Liver (tissue), 9 donors: Measurements from ENCODE around the gene BRF1. TPM values are rescaled to one million over a fixed set of nuclear protein-coding genes. Genes with fewer than 3 reads are reported as not detected.

ENCODE experiments used
- DNase-seq: peaks from one replicate; pipeline ENCODE4 v3.0.0-alpha.2; 2017; ENCODE audit warnings: low spot score
- H3K27ac ChIP-seq, 2 donors: one replicate each; pipeline ENCODE4 v1.7.0; 2013; ENCODE audit warnings: inconsistent platforms in 2 of 2, low read length in 2 of 2, control low read depth in 1 of 2, low read depth in 1 of 2, mild to moderate bottlenecking in 1 of 2
- H3K27me3 ChIP-seq, 4 donors: one replicate each; pipeline versions ENCODE4 v1.6.1 to v1.7.0; 2013; ENCODE audit warnings: low read length in 3 of 4, inconsistent platforms in 1 of 4, mild to moderate bottlenecking in 1 of 4, moderate library complexity in 1 of 4; ENCODE audit not compliant: control insufficient read depth in 4 of 4, insufficient read depth in 4 of 4
- H3K36me3 ChIP-seq, 4 donors: one replicate each; pipeline versions ENCODE4 v1.6.1 to v1.7.0; 2013; ENCODE audit warnings: low read length in 3 of 4, mild to moderate bottlenecking in 3 of 4, low read depth in 1 of 4, moderate library complexity in 1 of 4; ENCODE audit not compliant: control insufficient read depth in 4 of 4, insufficient read depth in 3 of 4
- H3K4me1 ChIP-seq, 4 donors: one replicate each; pipeline versions ENCODE4 v1.6.1 to v1.7.0; 2013; ENCODE audit warnings: low read length in 3 of 4, mild to moderate bottlenecking in 3 of 4, moderate library complexity in 1 of 4; ENCODE audit not compliant: control insufficient read depth in 4 of 4, insufficient read depth in 4 of 4
- H3K4me3 ChIP-seq, 3 donors: one replicate each; pipeline versions ENCODE4 v1.6.1 to v1.7.0; 2013; ENCODE audit warnings: low read length in 3 of 3, control low read depth in 1 of 3, low read depth in 1 of 3, mild to moderate bottlenecking in 1 of 3
- H3K9ac ChIP-seq, 2 donors: one replicate each; pipeline ENCODE4 v1.7.0; 2013; ENCODE audit warnings: low read length in 2 of 2, mild to moderate bottlenecking in 2 of 2, moderate library complexity in 2 of 2, control low read depth in 1 of 2, low read depth in 1 of 2
- H3K9me3 ChIP-seq, 4 donors: one replicate each; pipeline versions ENCODE4 v1.6.1 to v1.7.0; 2013; ENCODE audit warnings: low read length in 3 of 4; ENCODE audit not compliant: control insufficient read depth in 4 of 4
- EGR1 ChIP-seq, 2 donors: IDR thresholded peaks; 2 replicates each; pipeline ENCODE4 v1.6.1; 2016 to 2018; ENCODE audit warnings: antibody characterized with exemption in 2 of 2, low read depth in 2 of 2
- FOXA1 ChIP-seq: IDR thresholded peaks from 2 replicates; pipeline ENCODE4 v1.6.1; 2016; ENCODE audit warnings: antibody characterized with exemption
- FOXA2 ChIP-seq: IDR thresholded peaks from 2 replicates; pipeline ENCODE4 v1.6.1; 2016; ENCODE audit warnings: antibody characterized with exemption
- GABPA ChIP-seq, 2 donors: IDR thresholded peaks in 1 of 2; conservative IDR thresholded peaks in 1 of 2; 2 replicates each; pipeline ENCODE4 v1.6.1; 2016; ENCODE audit warnings: antibody characterized with exemption in 2 of 2, mild to moderate bottlenecking in 1 of 2, moderate library complexity in 1 of 2
- HNF4A ChIP-seq, 2 donors: conservative IDR thresholded peaks; 2 replicates each; pipeline ENCODE4 v1.6.1; 2016; ENCODE audit warnings: antibody characterized with exemption in 2 of 2, mild to moderate bottlenecking in 2 of 2
- NR2F2 ChIP-seq: IDR thresholded peaks from 2 replicates; pipeline ENCODE4 v1.6.1; 2016; ENCODE audit warnings: antibody characterized with exemption
- RAD21 ChIP-seq, 2 donors: IDR thresholded peaks; 2 replicates each; pipeline ENCODE4 v1.6.1; 2016; ENCODE audit warnings: antibody characterized with exemption in 2 of 2, mild to moderate bottlenecking in 2 of 2
- RXRA ChIP-seq, 2 donors: IDR thresholded peaks; 2 replicates each; pipeline ENCODE4 v1.6.1; 2017 to 2018; ENCODE audit warnings: antibody characterized with exemption in 2 of 2, mild to moderate bottlenecking in 1 of 2
- SP1 ChIP-seq: IDR thresholded peaks from 2 replicates; pipeline ENCODE4 v1.6.1; 2018; ENCODE audit warnings: antibody characterized with exemption, mild to moderate bottlenecking
- TAF1 ChIP-seq: conservative IDR thresholded peaks from 2 replicates; pipeline ENCODE4 v1.6.1; 2016; ENCODE audit warnings: antibody characterized with exemption, mild to moderate bottlenecking
- YY1 ChIP-seq: IDR thresholded peaks from 2 replicates; pipeline ENCODE4 v1.6.1; 2016; ENCODE audit warnings: antibody characterized with exemption, mild to moderate bottlenecking
- WGBS: extraction: QIAGEN DNeasy Blood & Tissue Kit; methylation state at CpG from one replicate; pipeline ENCODE4 v1.1.7; 2013; 5-methylcytosine and 5-hydroxymethylcytosine counted together
- polyA plus RNA-seq, 2 donors: library from polyadenylated mRNA; stranded (reverse) in 1 of 2; unstranded in 1 of 2; fragments of 200-250 nt in 1 of 2; fragments of >200 nt in 1 of 2; fragmentation: Nextera tagmentation in 1 of 2; extraction: Ambion mirVana in 1 of 2; gene quantifications; one replicate each; pipeline versions ENCODE4 v1.2.1 to v1.2.3, GENCODE V29; 2013 to 2015
- total RNA-seq, 2 donors: library from RNA; depleted of rRNA; stranded (reverse); fragments of >200 nt; gene quantifications; one replicate each; pipeline ENCODE4 v1.2.3, GENCODE V29; 2014
- TF ChIP-seq, protein P1 (sequence below): IDR thresholded peaks from 2 replicates; pipeline ENCODE4 v1.6.1; 2016; ENCODE audit warnings: antibody characterized with exemption
- TF ChIP-seq, protein P2 (sequence below): IDR thresholded peaks from 2 replicates; pipeline ENCODE4 v1.6.1; 2016; ENCODE audit warnings: antibody characterized with exemption
- TF ChIP-seq, protein P3 (sequence below): fragments of 150-350 bp; IDR thresholded peaks from 2 replicates; pipeline ENCODE4 v1.5.1; 2017; ENCODE audit warnings: improper control_type of control experiment, low read depth, low read length; ENCODE audit not compliant: missing input control
- TF ChIP-seq, protein P4 (sequence below): IDR thresholded peaks from 2 replicates; pipeline ENCODE4 v1.6.1; 2016; ENCODE audit warnings: antibody characterized with exemption, mild to moderate bottlenecking
- TF ChIP-seq, protein P5 (sequence below): IDR thresholded peaks from 2 replicates; pipeline ENCODE4 v1.6.1; 2016; ENCODE audit warnings: antibody characterized with exemption
- donor health status: healthy.
- donor health status: healthy.
- donor health status: healthy.
- donor health status: healthy.
- donor health status: healthy.

BRF1 gene
- total and polyA plus RNA-seq, 4 donors = 4.6 to 24.1 (median 10.6) TPM

DNA sequence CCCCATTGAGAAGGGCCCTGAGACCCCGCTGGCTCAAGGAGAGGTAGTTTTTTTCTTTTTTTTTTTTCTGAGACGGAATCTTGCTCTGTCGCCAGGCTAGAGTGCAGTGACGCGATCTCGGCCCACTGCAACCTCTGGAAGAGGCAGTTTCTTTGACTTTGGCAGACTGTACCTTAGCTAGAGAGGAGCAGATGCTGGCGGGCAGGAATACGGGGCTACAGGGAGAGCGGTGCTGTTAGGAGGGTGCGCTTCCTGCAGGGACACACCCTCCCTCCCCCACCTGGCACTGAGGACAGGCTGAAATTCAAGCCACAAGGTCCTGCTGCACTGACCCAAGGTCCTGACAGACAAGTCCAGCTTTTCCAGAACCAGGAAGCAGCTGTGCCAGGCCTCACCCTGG lies 87.4 kb downstream of the BRF1 start:
- no peak overlapping the region for H3K27ac ChIP-seq
- peaks cover 0 to 36% (median 2%) of the 10 kb centered on the region in 4 donors for H3K36me3 ChIP-seq
- WGBS = 96% methylated on average over 10 of the region's 10 CpGs
- no peaks in the 10 kb centered on the region for H3K27me3 ChIP-seq
- no peak for DNase-seq
- H3K9ac ChIP-seq = no peak overlapping the region
- H3K4me1 ChIP-seq = no peaks in the 10 kb centered on the region
- no peaks in the 10 kb centered on the region for H3K9me3 ChIP-seq
- H3K4me3 ChIP-seq = no peak overlapping the region
- TF ChIP-seq, protein P1, sequence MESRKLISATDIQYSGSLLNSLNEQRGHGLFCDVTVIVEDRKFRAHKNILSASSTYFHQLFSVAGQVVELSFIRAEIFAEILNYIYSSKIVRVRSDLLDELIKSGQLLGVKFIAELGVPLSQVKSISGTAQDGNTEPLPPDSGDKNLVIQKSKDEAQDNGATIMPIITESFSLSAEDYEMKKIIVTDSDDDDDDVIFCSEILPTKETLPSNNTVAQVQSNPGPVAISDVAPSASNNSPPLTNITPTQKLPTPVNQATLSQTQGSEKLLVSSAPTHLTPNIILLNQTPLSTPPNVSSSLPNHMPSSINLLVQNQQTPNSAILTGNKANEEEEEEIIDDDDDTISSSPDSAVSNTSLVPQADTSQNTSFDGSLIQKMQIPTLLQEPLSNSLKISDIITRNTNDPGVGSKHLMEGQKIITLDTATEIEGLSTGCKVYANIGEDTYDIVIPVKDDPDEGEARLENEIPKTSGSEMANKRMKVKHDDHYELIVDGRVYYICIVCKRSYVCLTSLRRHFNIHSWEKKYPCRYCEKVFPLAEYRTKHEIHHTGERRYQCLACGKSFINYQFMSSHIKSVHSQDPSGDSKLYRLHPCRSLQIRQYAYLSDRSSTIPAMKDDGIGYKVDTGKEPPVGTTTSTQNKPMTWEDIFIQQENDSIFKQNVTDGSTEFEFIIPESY = no peak
- TF ChIP-seq NR2F2 (no peak), RXRA (IDR thresholded peaks at IDR 0.05) (no peak), GABPA (IDR thresholded peaks at IDR 0.05 in 1 of 2, conservative IDR thresholded peaks at IDR 0.05 in 1 of 2) (no peak), TAF1 (no peak), EGR1 (IDR thresholded peaks at IDR 0.05; ENCODE audit: low read depth in 2 of 2) (no peak), FOXA1 (no peak), SP1 (no peak), YY1 (no peak)
- TF ChIP-seq, protein P2, sequence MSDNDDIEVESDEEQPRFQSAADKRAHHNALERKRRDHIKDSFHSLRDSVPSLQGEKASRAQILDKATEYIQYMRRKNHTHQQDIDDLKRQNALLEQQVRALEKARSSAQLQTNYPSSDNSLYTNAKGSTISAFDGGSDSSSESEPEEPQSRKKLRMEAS = no peak
- TF ChIP-seq, protein P3, sequence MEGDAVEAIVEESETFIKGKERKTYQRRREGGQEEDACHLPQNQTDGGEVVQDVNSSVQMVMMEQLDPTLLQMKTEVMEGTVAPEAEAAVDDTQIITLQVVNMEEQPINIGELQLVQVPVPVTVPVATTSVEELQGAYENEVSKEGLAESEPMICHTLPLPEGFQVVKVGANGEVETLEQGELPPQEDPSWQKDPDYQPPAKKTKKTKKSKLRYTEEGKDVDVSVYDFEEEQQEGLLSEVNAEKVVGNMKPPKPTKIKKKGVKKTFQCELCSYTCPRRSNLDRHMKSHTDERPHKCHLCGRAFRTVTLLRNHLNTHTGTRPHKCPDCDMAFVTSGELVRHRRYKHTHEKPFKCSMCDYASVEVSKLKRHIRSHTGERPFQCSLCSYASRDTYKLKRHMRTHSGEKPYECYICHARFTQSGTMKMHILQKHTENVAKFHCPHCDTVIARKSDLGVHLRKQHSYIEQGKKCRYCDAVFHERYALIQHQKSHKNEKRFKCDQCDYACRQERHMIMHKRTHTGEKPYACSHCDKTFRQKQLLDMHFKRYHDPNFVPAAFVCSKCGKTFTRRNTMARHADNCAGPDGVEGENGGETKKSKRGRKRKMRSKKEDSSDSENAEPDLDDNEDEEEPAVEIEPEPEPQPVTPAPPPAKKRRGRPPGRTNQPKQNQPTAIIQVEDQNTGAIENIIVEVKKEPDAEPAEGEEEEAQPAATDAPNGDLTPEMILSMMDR = no peak
- TF ChIP-seq, protein P4, sequence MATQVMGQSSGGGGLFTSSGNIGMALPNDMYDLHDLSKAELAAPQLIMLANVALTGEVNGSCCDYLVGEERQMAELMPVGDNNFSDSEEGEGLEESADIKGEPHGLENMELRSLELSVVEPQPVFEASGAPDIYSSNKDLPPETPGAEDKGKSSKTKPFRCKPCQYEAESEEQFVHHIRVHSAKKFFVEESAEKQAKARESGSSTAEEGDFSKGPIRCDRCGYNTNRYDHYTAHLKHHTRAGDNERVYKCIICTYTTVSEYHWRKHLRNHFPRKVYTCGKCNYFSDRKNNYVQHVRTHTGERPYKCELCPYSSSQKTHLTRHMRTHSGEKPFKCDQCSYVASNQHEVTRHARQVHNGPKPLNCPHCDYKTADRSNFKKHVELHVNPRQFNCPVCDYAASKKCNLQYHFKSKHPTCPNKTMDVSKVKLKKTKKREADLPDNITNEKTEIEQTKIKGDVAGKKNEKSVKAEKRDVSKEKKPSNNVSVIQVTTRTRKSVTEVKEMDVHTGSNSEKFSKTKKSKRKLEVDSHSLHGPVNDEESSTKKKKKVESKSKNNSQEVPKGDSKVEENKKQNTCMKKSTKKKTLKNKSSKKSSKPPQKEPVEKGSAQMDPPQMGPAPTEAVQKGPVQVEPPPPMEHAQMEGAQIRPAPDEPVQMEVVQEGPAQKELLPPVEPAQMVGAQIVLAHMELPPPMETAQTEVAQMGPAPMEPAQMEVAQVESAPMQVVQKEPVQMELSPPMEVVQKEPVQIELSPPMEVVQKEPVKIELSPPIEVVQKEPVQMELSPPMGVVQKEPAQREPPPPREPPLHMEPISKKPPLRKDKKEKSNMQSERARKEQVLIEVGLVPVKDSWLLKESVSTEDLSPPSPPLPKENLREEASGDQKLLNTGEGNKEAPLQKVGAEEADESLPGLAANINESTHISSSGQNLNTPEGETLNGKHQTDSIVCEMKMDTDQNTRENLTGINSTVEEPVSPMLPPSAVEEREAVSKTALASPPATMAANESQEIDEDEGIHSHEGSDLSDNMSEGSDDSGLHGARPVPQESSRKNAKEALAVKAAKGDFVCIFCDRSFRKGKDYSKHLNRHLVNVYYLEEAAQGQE = no peak

DNA sequence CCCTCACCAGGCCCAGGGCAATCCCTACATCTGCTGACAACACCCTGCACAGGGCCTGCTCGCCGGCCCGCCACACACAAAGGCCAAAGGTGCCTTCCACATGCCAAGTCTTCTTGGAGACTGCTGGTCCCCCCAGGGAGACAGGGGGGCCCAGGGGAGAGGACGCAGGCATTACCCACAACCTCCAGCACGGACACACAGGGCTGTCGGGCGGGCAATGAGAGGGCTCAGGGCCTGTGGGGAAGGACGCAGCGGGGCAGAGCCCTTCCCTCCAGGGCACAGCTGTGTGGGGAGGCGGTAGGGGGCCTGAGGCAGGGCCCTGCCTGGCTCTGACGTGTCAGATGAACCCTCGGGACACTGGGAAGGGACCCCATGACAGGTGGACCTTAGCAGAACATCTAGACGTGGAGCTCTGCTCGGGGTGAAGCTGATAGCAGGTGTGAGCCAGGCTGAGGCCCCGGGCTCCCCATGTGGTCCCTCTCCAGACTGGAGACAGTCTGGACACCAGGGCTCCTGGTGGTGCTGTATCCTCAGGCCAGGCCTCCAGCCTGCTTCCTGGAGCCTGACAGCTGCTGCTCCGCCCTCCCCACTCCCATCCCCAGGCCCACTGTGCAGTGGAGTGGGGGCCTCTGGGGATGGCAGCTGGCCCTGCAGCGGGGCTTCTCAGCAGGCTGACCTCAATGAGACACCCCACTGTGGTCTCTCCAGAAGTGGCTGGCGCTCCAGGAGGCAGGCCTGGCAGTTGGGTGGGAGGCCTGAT lies 88.1 kb downstream of the BRF1 start:
- no peak for DNase-seq
- Histone ChIP-seq H3K27ac (no peak overlapping the region), H3K36me3 (peaks cover 0 to 30% (median 2%) of the 10 kb centered on the region in 4 donors), H3K4me1 (no peaks in the 10 kb centered on the region), H3K27me3 (no peaks in the 10 kb centered on the region), H3K9ac (no peak overlapping the region), H3K9me3 (no peaks in the 10 kb centered on the region), H3K4me3 (no peak overlapping the region)
- WGBS = 96% methylated on average over 18 of the region's 18 CpGs
- TF ChIP-seq NR2F2 (no peak), GABPA (IDR thresholded peaks at IDR 0.05 in 1 of 2, conservative IDR thresholded peaks at IDR 0.05 in 1 of 2) (no peak), RAD21 (IDR thresholded peaks at IDR 0.05) (no peak), FOXA2 (no peak), RXRA (IDR thresholded peaks at IDR 0.05) (no peak), FOXA1 (no peak), YY1 (no peak), HNF4A (conservative IDR thresholded peaks at IDR 0.05) (no peak), SP1 (no peak)
- TF ChIP-seq, protein P4 = no peak
- TF ChIP-seq, protein P1 = no peak
- TF ChIP-seq, protein P2 = no peak
- TF ChIP-seq, protein P5, sequence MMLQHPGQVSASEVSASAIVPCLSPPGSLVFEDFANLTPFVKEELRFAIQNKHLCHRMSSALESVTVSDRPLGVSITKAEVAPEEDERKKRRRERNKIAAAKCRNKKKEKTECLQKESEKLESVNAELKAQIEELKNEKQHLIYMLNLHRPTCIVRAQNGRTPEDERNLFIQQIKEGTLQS = no peak
